Astrocyte of the cerebellum (primary cell): ENCODE results near the gene NPHP4.

Experiments used
- DNase-seq: peaks from one replicate; pipeline ENCODE4 v3.0.0-alpha.2; 2011; ENCODE audit warnings: low read depth
- H3K4me3 ChIP-seq: 2 replicates; pipeline ENCODE4 v1.5.1; 2011; ENCODE audit warnings: mild to moderate bottlenecking, low read depth, low read length, moderate library complexity
- in situ Hi-C: cut with HindIII; loops from 2 replicates; pipeline ENCODE4 v1.10.0; 2017; ENCODE audit warnings: low sequenced_read_pairs
- TF ChIP-seq, protein P1 (sequence below): IDR thresholded peaks from 2 replicates; pipeline ENCODE4 v1.5.1; 2012; ENCODE audit warnings: low read length, low read depth, moderate library complexity, mild to moderate bottlenecking; ENCODE audit errors: missing control alignments

The NPHP4 gene

DNA sequence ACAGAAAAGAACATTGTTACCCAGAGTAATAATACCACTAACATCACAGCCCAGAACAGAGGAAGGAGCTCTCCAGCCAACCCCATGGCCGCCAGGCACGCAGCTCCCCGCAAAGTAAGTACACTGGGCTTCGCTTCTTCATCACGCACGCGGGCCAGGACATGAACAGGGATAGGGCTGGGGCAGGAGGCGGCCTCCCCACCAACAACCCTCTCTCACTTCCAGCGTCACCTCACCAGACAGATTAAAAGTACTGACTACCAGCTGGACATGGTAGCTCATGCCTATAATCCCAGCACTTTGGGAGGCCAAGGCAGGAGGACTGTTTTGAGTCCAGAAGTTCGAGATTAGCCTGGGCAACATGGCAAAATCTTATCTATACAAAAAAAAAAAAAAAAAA is 78.3 kb downstream of the NPHP4 start:
- in situ Hi-C loops, result no loop called here
- DNase-seq, result no peak
- TF ChIP-seq, protein P1, sequence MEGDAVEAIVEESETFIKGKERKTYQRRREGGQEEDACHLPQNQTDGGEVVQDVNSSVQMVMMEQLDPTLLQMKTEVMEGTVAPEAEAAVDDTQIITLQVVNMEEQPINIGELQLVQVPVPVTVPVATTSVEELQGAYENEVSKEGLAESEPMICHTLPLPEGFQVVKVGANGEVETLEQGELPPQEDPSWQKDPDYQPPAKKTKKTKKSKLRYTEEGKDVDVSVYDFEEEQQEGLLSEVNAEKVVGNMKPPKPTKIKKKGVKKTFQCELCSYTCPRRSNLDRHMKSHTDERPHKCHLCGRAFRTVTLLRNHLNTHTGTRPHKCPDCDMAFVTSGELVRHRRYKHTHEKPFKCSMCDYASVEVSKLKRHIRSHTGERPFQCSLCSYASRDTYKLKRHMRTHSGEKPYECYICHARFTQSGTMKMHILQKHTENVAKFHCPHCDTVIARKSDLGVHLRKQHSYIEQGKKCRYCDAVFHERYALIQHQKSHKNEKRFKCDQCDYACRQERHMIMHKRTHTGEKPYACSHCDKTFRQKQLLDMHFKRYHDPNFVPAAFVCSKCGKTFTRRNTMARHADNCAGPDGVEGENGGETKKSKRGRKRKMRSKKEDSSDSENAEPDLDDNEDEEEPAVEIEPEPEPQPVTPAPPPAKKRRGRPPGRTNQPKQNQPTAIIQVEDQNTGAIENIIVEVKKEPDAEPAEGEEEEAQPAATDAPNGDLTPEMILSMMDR, result no peak
- no peak overlapping the region for H3K4me3 ChIP-seq

DNA sequence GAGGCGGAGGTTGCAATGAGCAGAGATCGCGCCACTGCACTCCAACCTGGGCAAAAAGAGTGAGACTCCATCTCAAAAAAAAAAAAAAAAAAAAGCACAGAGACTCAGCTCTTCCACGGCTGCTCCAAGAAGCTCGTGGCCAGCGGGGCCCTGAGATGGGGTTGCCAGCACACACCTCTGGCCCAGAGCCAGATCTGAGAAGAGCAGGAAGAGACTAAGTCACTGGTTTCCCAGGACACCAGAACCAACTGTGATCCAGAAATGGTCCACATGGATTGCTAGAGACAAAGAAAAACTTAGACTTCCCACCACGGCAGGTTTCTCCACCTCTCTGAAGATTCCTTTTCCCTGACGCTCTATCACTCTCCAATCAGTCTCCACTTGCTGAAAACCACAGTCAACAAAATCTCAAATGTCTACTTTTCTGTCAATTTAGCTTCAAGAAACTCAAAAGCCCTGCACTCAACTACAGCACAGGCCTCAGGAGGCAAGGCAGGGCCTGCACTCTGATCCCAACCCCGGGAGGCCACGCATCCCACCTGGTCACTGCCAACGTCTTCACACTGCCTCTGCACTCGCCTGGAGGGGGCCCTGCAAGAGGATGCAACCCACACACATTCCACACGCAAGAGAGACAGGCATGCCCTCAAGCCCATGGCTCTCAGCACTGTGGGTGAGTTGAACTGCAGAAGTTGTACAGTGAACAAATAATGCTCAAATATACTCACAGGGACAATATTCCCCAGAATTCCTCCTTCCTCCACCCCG is 79.0 kb downstream of the NPHP4 start:
- TF ChIP-seq, protein P1, result no peak
- no peak for DNase-seq
- H3K4me3 ChIP-seq, result no peak overlapping the region
- in situ Hi-C loops, result no loop called here

DNA sequence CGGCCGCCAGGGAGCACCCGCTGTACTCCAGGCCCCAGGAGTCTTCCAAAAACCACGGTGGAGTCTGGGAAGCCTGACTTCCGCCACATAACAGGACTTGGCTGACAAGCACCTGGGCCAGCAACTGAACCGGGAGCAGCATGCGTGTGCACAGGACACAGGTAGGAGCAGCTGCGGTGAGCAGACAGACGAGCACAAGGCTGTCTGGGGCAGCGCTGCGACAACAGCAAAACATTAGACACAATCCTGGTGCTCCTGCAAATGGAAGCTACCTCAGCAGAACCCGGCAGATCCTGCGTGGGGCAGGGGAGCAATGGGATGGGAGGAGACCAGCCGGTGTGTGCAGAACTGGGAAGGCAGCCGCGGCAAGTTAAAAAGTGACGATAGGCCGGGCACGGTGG is 80.4 kb downstream of the NPHP4 start:
- no peak overlapping the region for H3K4me3 ChIP-seq
- TF ChIP-seq, protein P1, result no peak
- DNase-seq, result no peak
- in situ Hi-C loops, result no loop called here

DNA sequence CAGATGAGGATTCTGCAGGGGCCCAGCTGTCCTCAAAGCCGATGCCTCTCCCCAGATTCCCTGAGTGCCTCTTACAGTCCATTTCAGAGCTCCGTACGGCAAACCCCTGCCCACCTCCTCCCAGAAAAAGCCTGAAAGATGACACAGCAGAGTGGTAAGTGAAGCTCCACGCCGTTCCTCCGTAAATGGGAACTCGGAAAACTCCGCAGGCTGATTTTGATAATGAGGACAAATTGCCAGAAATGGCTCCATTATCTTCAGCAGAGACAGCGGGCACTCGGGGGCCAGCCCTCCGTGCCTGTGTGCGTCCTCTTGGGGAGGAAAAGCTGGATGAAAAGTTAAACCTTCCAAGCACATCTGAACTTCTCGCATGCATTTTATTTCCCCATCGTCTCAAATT is 81.1 kb downstream of the NPHP4 start:
- H3K4me3 ChIP-seq, result no peak overlapping the region
- in situ Hi-C loops, result no loop called here
- TF ChIP-seq, protein P1, result no peak
- no peak for DNase-seq

DNA sequence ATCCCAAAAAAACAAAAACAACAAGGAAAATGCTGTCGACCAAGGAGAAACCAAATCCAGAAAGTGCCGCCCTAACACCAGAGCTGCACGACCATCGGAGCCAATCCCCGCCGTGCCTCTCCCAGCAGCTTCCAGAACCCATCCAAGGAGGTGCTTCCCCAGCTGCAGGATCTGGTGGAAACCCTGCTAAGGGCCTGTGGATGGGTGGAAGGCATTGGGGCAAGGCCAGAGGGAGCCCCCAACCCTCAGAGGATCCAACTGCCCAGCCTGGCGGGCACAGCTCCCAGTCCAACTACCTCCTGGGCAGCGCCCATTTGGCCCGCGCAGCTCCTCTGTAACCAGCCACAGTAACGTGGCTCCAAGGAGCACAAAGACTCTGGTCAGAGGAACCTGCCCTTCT is 81.6 kb downstream of the NPHP4 start:
- DNase-seq, result no peak
- H3K4me3 ChIP-seq, result no peak overlapping the region
- in situ Hi-C loops, result no loop called here
- TF ChIP-seq, protein P1, result no peak

DNA sequence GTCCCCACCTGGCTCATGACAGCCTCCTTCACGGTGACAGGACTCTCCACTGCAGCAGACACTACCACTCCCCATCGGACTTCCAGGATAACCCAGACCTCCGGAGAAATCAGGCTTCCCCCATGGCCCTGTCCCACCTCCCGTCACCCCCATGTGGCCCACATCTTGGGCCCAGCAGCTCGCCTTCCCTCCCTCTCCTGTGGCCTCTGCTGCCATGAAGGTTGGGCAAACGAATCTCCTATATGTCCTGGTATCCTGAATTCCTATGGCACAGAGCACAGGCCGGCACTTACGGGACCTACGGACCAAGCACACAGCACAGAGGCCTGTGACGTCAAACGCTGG is 82.0 kb downstream of the NPHP4 start:
- DNase-seq, result no peak
- in situ Hi-C loops, result no loop called here
- no peak overlapping the region for H3K4me3 ChIP-seq
- TF ChIP-seq, protein P1, result no peak
